Measurements from ENCODE around the gene CDK2AP2. TPM values are rescaled to one million over a fixed set of nuclear protein-coding genes. Genes with fewer than 3 reads are reported as not detected.
A peak's percentile ranks its signal among the peaks of the same experiment; 100 is the strongest.

CDK2AP2 gene
- total and polyA plus RNA-seq, 9 of the 15 experiments (the other 6 are each of a cell fraction or from before 2014, with no cell fraction given): 4.4 to 47.4 (median 21.7) TPM

DNA sequence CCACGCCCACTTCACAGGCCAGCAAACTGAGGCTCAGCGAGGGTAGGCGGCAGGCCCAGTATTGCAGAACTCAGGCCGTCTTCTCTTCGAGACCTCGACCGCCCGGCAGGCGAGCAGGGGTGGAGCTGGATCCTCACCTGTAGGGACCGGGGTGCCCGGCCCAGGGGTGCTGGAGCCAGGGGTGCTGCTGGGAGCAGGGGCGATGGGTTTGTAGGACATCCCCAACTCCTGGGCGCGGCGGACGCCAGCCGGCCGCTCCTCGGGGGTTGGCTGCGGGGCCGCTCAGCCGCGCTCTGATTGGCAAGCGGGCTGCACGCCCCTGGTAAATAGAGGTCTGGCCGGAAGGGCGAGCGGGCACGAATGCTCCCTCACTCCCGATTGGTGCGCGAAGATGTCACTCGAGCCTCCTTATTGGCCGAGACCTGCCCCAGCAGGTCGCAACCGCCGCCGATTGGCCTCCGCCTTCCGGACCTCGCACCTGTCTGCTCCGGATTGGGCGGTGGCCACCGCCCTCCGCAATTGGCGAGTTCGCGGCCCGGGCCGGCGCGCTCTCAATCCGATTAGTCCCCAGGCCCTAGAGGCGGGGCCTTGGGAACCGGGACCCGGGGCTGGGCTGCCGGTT lies at the start of gene CDK2AP2 (continued):
- TF ChIP-seq, protein P1, sequence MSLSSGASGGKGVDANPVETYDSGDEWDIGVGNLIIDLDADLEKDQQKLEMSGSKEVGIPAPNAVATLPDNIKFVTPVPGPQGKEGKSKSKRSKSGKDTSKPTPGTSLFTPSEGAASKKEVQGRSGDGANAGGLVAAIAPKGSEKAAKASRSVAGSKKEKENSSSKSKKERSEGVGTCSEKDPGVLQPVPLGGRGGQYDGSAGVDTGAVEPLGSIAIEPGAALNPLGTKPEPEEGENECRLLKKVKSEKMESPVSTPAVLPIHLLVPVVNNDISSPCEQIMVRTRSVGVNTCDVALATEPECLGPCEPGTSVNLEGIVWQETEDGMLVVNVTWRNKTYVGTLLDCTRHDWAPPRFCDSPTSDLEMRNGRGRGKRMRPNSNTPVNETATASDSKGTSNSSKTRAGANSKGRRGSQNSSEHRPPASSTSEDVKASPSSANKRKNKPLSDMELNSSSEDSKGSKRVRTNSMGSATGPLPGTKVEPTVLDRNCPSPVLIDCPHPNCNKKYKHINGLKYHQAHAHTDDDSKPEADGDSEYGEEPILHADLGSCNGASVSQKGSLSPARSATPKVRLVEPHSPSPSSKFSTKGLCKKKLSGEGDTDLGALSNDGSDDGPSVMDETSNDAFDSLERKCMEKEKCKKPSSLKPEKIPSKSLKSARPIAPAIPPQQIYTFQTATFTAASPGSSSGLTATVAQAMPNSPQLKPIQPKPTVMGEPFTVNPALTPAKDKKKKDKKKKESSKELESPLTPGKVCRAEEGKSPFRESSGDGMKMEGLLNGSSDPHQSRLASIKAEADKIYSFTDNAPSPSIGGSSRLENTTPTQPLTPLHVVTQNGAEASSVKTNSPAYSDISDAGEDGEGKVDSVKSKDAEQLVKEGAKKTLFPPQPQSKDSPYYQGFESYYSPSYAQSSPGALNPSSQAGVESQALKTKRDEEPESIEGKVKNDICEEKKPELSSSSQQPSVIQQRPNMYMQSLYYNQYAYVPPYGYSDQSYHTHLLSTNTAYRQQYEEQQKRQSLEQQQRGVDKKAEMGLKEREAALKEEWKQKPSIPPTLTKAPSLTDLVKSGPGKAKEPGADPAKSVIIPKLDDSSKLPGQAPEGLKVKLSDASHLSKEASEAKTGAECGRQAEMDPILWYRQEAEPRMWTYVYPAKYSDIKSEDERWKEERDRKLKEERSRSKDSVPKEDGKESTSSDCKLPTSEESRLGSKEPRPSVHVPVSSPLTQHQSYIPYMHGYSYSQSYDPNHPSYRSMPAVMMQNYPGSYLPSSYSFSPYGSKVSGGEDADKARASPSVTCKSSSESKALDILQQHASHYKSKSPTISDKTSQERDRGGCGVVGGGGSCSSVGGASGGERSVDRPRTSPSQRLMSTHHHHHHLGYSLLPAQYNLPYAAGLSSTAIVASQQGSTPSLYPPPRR (CRISPR knock-in tag; IDR thresholded peaks at IDR 0.05; ENCODE audit: borderline replicate concordance): no peak
- TF ChIP-seq MCM7 (IDR thresholded peaks at IDR 0.05): no peak
- no peak for TF ChIP-seq ZNF444 (CRISPR knock-in tag; IDR thresholded peaks at IDR 0.05)
- TF ChIP-seq, protein P2, sequence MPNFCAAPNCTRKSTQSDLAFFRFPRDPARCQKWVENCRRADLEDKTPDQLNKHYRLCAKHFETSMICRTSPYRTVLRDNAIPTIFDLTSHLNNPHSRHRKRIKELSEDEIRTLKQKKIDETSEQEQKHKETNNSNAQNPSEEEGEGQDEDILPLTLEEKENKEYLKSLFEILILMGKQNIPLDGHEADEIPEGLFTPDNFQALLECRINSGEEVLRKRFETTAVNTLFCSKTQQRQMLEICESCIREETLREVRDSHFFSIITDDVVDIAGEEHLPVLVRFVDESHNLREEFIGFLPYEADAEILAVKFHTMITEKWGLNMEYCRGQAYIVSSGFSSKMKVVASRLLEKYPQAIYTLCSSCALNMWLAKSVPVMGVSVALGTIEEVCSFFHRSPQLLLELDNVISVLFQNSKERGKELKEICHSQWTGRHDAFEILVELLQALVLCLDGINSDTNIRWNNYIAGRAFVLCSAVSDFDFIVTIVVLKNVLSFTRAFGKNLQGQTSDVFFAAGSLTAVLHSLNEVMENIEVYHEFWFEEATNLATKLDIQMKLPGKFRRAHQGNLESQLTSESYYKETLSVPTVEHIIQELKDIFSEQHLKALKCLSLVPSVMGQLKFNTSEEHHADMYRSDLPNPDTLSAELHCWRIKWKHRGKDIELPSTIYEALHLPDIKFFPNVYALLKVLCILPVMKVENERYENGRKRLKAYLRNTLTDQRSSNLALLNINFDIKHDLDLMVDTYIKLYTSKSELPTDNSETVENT (CRISPR knock-in tag; IDR thresholded peaks at IDR 0.05): no peak; the same call in 1 of the 2 replicates
- TF ChIP-seq, protein P3, sequence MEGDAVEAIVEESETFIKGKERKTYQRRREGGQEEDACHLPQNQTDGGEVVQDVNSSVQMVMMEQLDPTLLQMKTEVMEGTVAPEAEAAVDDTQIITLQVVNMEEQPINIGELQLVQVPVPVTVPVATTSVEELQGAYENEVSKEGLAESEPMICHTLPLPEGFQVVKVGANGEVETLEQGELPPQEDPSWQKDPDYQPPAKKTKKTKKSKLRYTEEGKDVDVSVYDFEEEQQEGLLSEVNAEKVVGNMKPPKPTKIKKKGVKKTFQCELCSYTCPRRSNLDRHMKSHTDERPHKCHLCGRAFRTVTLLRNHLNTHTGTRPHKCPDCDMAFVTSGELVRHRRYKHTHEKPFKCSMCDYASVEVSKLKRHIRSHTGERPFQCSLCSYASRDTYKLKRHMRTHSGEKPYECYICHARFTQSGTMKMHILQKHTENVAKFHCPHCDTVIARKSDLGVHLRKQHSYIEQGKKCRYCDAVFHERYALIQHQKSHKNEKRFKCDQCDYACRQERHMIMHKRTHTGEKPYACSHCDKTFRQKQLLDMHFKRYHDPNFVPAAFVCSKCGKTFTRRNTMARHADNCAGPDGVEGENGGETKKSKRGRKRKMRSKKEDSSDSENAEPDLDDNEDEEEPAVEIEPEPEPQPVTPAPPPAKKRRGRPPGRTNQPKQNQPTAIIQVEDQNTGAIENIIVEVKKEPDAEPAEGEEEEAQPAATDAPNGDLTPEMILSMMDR (IDR thresholded peaks at IDR 0.05 in 2 of 3, conservative IDR thresholded peaks at IDR 0.05 in 1 of 3; ENCODE audit: insufficient read depth in 2 of 3, low read depth in 1 of 3, low read length in 3 of 3): 0 out of 6 replicates have a peak, but pooled peaks of 1 of the 3 experiments have one; percentile 1
- no peak for TF ChIP-seq MYBL2 (IDR thresholded peaks at IDR 0.05; ENCODE audit: low read depth)
- no peak for TF ChIP-seq MYBL2 (CRISPR knock-in tag; IDR thresholded peaks at IDR 0.05; ENCODE audit: borderline replicate concordance)
- TF ChIP-seq ZNF134 (CRISPR knock-in tag; conservative IDR thresholded peaks at IDR 0.05): peak; percentile 44; the same call in 1 of the 2 replicates
- TF ChIP-seq TRIM24 (IDR thresholded peaks at IDR 0.05): no peak
- no peak for TF ChIP-seq ZNF785 (CRISPR knock-in tag; IDR thresholded peaks at IDR 0.05)
- TF ChIP-seq SRSF3 (IDR thresholded peaks at IDR 0.05; ENCODE audit: insufficient read depth, low read length): no peak
- no peak for TF ChIP-seq ETV5 (CRISPR knock-in tag; IDR thresholded peaks at IDR 0.05; ENCODE audit: low read depth)
- peak; percentile 74; the same call in 1 of the 2 replicates for TF ChIP-seq ZNF589 (CRISPR knock-in tag; IDR thresholded peaks at IDR 0.05; ENCODE audit: low read depth)
- peak; percentile 95 for TF ChIP-seq PTBP1 (IDR thresholded peaks at IDR 0.05; ENCODE audit: low read depth, low read length)
- TF ChIP-seq CSDE1 (IDR thresholded peaks at IDR 0.05): no peak
- TF ChIP-seq ZNF146 (CRISPR knock-in tag; IDR thresholded peaks at IDR 0.05; ENCODE audit: unreplicated experiment): no peak
- TF ChIP-seq FOXP1 (CRISPR knock-in tag; IDR thresholded peaks at IDR 0.05): no peak
- no peak for TF ChIP-seq HMG20A (CRISPR knock-in tag; conservative IDR thresholded peaks at IDR 0.05)
- TF ChIP-seq, protein P4, sequence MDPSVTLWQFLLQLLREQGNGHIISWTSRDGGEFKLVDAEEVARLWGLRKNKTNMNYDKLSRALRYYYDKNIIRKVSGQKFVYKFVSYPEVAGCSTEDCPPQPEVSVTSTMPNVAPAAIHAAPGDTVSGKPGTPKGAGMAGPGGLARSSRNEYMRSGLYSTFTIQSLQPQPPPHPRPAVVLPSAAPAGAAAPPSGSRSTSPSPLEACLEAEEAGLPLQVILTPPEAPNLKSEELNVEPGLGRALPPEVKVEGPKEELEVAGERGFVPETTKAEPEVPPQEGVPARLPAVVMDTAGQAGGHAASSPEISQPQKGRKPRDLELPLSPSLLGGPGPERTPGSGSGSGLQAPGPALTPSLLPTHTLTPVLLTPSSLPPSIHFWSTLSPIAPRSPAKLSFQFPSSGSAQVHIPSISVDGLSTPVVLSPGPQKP (CRISPR knock-in tag; IDR thresholded peaks at IDR 0.05): no peak
